Measurements from ENCODE around the gene POP5.
A peak's percentile ranks its signal among the peaks of the same experiment; 100 is the strongest.

DNA sequence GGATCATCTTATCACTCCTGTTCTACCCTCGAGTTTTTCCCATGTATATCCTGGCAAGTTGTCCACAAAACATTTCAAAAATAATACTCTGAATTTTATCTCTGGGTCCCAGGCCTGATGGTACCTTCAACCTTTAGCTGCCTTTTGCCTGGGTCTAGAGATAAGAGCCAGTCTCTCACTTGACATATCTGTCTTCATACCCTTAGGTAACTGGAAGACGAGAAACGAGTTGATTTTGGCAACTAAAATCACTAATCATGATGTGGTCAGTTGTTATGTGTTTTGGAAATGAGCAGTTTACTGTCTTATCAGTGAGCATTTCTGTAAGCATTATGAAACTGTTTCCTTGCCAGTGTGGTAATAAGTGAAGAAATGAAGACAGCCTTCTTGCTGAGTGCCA lies 40.8 kb downstream of the POP5 start:
- no peak for TF ChIP-seq EP300 (IDR thresholded peaks at IDR 0.05)
- peak in 1 of 2 donors; percentile 70 for TF ChIP-seq POLR2AphosphoS5 (IDR thresholded peaks at IDR 0.05)
- TF ChIP-seq, protein P1, sequence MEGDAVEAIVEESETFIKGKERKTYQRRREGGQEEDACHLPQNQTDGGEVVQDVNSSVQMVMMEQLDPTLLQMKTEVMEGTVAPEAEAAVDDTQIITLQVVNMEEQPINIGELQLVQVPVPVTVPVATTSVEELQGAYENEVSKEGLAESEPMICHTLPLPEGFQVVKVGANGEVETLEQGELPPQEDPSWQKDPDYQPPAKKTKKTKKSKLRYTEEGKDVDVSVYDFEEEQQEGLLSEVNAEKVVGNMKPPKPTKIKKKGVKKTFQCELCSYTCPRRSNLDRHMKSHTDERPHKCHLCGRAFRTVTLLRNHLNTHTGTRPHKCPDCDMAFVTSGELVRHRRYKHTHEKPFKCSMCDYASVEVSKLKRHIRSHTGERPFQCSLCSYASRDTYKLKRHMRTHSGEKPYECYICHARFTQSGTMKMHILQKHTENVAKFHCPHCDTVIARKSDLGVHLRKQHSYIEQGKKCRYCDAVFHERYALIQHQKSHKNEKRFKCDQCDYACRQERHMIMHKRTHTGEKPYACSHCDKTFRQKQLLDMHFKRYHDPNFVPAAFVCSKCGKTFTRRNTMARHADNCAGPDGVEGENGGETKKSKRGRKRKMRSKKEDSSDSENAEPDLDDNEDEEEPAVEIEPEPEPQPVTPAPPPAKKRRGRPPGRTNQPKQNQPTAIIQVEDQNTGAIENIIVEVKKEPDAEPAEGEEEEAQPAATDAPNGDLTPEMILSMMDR (IDR thresholded peaks at IDR 0.05) = no peak
- no peak for TF ChIP-seq POLR2A (IDR thresholded peaks at IDR 0.05)
